HFF-Myc (cell line): Measurements from ENCODE around the gene CAMK1D.

ENCODE experiments used
- DNase-seq: peaks from one replicate; pipeline ENCODE4 v3.0.0-alpha.2; 2011; ENCODE audit warnings: low read depth; ENCODE audit errors: extremely low read depth
- H3K4me3 ChIP-seq: replicated peaks from 2 replicates; pipeline ENCODE4 v1.5.1; 2011; ENCODE audit warnings: low read depth, mild to moderate bottlenecking, control low read depth, low read length
- CTCF ChIP-seq: IDR thresholded peaks from 2 replicates; pipeline ENCODE4 v1.5.1; 2012; ENCODE audit warnings: mild to moderate bottlenecking, low read depth, low read length, control low read depth; ENCODE audit errors: missing control alignments

Gene CAMK1D

GRCh38 chr10:12834116-12834665 lies 484.8 kb downstream of the CAMK1D start:
- TF ChIP-seq CTCF = no peak
- no peak for DNase-seq
- no peak overlapping the region for H3K4me3 ChIP-seq

GRCh38 chr10:12834721-12835120 lies 485.4 kb downstream of the CAMK1D start:
- TF ChIP-seq CTCF = no peak
- DNase-seq = no peak
- no peak overlapping the region for H3K4me3 ChIP-seq

- no peak overlapping the region for H3K4me3 ChIP-seq
- TF ChIP-seq CTCF = no peak
- no peak for DNase-seq
These were observed 486.4 kb downstream of the CAMK1D start for GRCh38 chr10:12835709-12836108.

- no peak for DNase-seq
- H3K4me3 ChIP-seq = no peak overlapping the region
- no peak for TF ChIP-seq CTCF
These were observed 489.0 kb downstream of the CAMK1D start for GRCh38 chr10:12838366-12838765.

GRCh38 chr10:12838995-12839927 lies 489.9 kb downstream of the CAMK1D start:
- no peak for TF ChIP-seq CTCF
- no peak overlapping the region for H3K4me3 ChIP-seq
- no peak for DNase-seq

GRCh38 chr10:12839941-12840611 lies 490.7 kb downstream of the CAMK1D start:
- H3K4me3 ChIP-seq = no peak overlapping the region
- TF ChIP-seq CTCF = no peak
- no peak for DNase-seq
